Panc1 (cell line): ENCODE results near the gene POLR2F. TPM values are rescaled to one million over a fixed set of nuclear protein-coding genes. Genes with fewer than 3 reads are reported as not detected.
"Not testable (repeated sequence)": the region's sequence is repeated elsewhere in the genome, so short reads cannot be mapped to it uniquely, and the experiment has no call there.

Source experiments
- ATAC-seq: fragments of 200-7000 bp; cut with Tn5 transposase; 2 replicates; pipeline ENCODE4 v1.9.1; 2020; ENCODE audit warnings: mild to moderate bottlenecking, moderate library complexity
- BruUV-seq: library from RNA; stranded (reverse); fragments of 400-500 nt; replicated peaks from 2 replicates; lab custom pipeline; 2021; lab: Mats Ljungman, UMichigan
- CTCF ChIA-PET: fragments of 300-600 bp; sonication (Branson Sonifier 250); formaldehyde crosslinking; loops from one replicate; lab custom pipeline; 2022; ENCODE audit warnings: antibody characterized with exemption; lab: Charles Lee
- POLR2A ChIA-PET: fragments of 300-600 bp; sonication (Branson Sonifier 250); formaldehyde crosslinking; loops from one replicate; lab custom pipeline; 2022; ENCODE audit warnings: antibody characterized with exemption; lab: Charles Lee
- DNase-seq: peaks from one replicate; pipeline ENCODE4 v3.0.0-alpha.2; 2010; ENCODE audit warnings: low read depth, low spot score
- H3K27ac ChIP-seq: 2 replicates; pipeline ENCODE4 v1.5.1; 2011; ENCODE audit warnings: mild to moderate bottlenecking, low read length, inconsistent platforms
- H3K27me3 ChIP-seq: fragments of 200-500 bp; sonication (Bioruptor generic); 2 replicates; pipeline ENCODE4 v1.6.0; 2014; ENCODE audit warnings: low read length, inconsistent platforms; ENCODE audit not compliant: control insufficient read depth, insufficient read depth
- H3K36me3 ChIP-seq: fragments of 200-500 bp; sonication (Bioruptor generic); 2 replicates; pipeline ENCODE4 v1.5.1; 2014; ENCODE audit warnings: inconsistent platforms, mild to moderate bottlenecking, low read length, moderate library complexity; ENCODE audit not compliant: control insufficient read depth, insufficient read depth
- H3K4me1 ChIP-seq: 2 replicates; pipeline ENCODE4 v1.5.1; 2011; ENCODE audit warnings: inconsistent platforms, mild to moderate bottlenecking, low read length, moderate library complexity; ENCODE audit not compliant: control insufficient read depth, insufficient read depth
- H3K4me3 ChIP-seq, 2 experiments: 2 replicates each; pipeline ENCODE4 v1.5.1; 2011 to 2012; ENCODE audit warnings: low read depth in 2 of 2, low read length in 2 of 2, mild to moderate bottlenecking in 2 of 2, inconsistent platforms in 1 of 2, moderate library complexity in 1 of 2
- H3K9me3 ChIP-seq: fragments of 200-500 bp; sonication (Bioruptor generic); 2 replicates; pipeline ENCODE4 v1.5.1; 2014; ENCODE audit warnings: low read depth, mild to moderate bottlenecking, inconsistent platforms, low read length, moderate library complexity; ENCODE audit not compliant: control insufficient read depth, insufficient read depth
- POLR2AphosphoS5 ChIP-seq: IDR thresholded peaks from 2 replicates; pipeline ENCODE4 v1.6.1; 2012; ENCODE audit warnings: mild to moderate bottlenecking, low read depth, low read length, moderate library complexity
- SIN3A ChIP-seq: IDR thresholded peaks from 2 replicates; pipeline ENCODE4 v1.6.1; 2012; ENCODE audit warnings: low read depth, mild to moderate bottlenecking, low read length, moderate library complexity, borderline replicate concordance; ENCODE audit not compliant: insufficient read depth
- TCF7L2 ChIP-seq: IDR thresholded peaks from 2 replicates; pipeline ENCODE4 v1.6.1; 2011; ENCODE audit warnings: mild to moderate bottlenecking, low read depth, low read length, inconsistent platforms
- in situ Hi-C: cut with HindIII; loops from 2 replicates; pipeline ENCODE4 v1.10.0; 2016; ENCODE audit warnings: low sequenced_read_pairs, low pct_unique_long_range_greater_than_20kb
- intact Hi-C: fragments of 100-400 bp; cut with micrococcal nuclease; formaldehyde crosslinking; loops from one replicate; pipeline ENCODE4 v1.10.0; 2022; ENCODE audit not compliant: unreplicated experiment
- total RNA-seq: library from RNA; stranded (reverse); gene quantifications from one replicate; pipeline ENCODE4 v1.2.1, GENCODE V29; 2021; ENCODE audit not compliant: unreplicated experiment
- TF ChIP-seq, protein P1 (sequence below), 2 experiments: IDR thresholded peaks; 2 replicates each; pipeline ENCODE4 v1.6.1; 2011 to 2012; ENCODE audit warnings: low read depth in 2 of 2, control low read depth in 1 of 2, low read length in 1 of 2, mild to moderate bottlenecking in 1 of 2, moderate library complexity in 1 of 2; ENCODE audit not compliant: insufficient read depth in 1 of 2
- TF ChIP-seq, protein P2 (sequence below): fragments of 450-650 bp; IDR thresholded peaks from 2 replicates; pipeline ENCODE4 v1.5.1; 2017; ENCODE audit warnings: mild to moderate bottlenecking

POLR2F gene
- total RNA-seq, 1 experiment from 2014 or later, result 89.7 TPM

DNA sequence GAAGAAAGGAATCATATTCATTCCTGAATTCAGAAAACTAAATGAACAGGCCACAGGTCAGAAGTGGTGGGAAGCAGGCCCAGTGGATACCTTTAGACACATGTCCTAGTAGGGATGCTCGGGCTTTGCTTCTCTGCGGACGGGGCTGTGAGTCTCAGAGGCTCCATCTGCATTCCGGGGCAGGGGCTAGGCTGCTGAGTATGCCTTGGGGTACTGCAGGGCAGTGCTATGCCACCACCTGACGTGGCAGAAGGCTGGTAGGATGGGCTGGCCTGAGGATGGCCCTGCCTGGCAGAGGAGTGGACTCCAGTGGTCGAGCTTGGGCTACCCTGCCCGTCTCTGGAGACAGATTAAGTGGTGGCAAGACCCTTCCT, 9.7 kb upstream of the POLR2F start:
- ATAC-seq (no peak), DNase-seq (no peak)
- H3K27me3 ChIP-seq, result no peaks in the 10 kb centered on the region
- BruUV-seq, result no TSS peak
- no peak overlapping the region for H3K4me3 ChIP-seq
- ChIA-PET CTCF (no interaction called here), POLR2A (no interaction called here)
- H3K9me3 ChIP-seq, result no peaks in the 10 kb centered on the region
- in situ Hi-C loops, result no loop called here
- no peaks in the 10 kb centered on the region for H3K36me3 ChIP-seq
- no peak overlapping the region for H3K27ac ChIP-seq
- H3K4me1 ChIP-seq, result no peaks in the 10 kb centered on the region
- TF ChIP-seq, protein P1, sequence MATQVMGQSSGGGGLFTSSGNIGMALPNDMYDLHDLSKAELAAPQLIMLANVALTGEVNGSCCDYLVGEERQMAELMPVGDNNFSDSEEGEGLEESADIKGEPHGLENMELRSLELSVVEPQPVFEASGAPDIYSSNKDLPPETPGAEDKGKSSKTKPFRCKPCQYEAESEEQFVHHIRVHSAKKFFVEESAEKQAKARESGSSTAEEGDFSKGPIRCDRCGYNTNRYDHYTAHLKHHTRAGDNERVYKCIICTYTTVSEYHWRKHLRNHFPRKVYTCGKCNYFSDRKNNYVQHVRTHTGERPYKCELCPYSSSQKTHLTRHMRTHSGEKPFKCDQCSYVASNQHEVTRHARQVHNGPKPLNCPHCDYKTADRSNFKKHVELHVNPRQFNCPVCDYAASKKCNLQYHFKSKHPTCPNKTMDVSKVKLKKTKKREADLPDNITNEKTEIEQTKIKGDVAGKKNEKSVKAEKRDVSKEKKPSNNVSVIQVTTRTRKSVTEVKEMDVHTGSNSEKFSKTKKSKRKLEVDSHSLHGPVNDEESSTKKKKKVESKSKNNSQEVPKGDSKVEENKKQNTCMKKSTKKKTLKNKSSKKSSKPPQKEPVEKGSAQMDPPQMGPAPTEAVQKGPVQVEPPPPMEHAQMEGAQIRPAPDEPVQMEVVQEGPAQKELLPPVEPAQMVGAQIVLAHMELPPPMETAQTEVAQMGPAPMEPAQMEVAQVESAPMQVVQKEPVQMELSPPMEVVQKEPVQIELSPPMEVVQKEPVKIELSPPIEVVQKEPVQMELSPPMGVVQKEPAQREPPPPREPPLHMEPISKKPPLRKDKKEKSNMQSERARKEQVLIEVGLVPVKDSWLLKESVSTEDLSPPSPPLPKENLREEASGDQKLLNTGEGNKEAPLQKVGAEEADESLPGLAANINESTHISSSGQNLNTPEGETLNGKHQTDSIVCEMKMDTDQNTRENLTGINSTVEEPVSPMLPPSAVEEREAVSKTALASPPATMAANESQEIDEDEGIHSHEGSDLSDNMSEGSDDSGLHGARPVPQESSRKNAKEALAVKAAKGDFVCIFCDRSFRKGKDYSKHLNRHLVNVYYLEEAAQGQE (IDR thresholded peaks at IDR 0.05; ENCODE audit: insufficient read depth in 1 of 2, low read depth in 2 of 2, low read length in 1 of 2), result no peak
- TF ChIP-seq POLR2AphosphoS5, result no peak
- TF ChIP-seq SIN3A, result no peak
- TF ChIP-seq, protein P2, sequence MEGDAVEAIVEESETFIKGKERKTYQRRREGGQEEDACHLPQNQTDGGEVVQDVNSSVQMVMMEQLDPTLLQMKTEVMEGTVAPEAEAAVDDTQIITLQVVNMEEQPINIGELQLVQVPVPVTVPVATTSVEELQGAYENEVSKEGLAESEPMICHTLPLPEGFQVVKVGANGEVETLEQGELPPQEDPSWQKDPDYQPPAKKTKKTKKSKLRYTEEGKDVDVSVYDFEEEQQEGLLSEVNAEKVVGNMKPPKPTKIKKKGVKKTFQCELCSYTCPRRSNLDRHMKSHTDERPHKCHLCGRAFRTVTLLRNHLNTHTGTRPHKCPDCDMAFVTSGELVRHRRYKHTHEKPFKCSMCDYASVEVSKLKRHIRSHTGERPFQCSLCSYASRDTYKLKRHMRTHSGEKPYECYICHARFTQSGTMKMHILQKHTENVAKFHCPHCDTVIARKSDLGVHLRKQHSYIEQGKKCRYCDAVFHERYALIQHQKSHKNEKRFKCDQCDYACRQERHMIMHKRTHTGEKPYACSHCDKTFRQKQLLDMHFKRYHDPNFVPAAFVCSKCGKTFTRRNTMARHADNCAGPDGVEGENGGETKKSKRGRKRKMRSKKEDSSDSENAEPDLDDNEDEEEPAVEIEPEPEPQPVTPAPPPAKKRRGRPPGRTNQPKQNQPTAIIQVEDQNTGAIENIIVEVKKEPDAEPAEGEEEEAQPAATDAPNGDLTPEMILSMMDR, result no peak
- no peak for TF ChIP-seq TCF7L2
- intact Hi-C loops, result no loop called here

DNA sequence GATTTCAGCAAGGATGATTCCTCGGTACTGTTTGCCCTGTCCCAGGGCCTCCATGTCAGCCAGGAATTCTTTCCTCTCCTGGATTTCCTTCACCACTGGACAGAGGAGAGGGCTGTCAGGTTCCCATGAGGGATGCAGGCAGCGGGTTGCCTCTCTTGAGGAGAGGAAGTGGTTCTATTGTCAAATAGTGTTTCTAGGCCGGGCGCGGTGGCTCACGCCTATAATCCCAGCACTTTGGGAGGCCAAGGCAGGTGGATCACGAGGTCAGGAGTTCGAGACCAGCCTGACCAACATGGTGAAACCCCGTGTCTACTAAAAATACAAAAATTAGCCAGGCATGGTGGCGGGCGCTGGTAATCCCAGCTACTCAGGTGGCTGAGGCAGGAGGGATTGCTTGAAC, 9.1 kb upstream of the POLR2F start:
- intact Hi-C loops, CTCF ChIA-PET: not testable (repeated sequence)

DNA sequence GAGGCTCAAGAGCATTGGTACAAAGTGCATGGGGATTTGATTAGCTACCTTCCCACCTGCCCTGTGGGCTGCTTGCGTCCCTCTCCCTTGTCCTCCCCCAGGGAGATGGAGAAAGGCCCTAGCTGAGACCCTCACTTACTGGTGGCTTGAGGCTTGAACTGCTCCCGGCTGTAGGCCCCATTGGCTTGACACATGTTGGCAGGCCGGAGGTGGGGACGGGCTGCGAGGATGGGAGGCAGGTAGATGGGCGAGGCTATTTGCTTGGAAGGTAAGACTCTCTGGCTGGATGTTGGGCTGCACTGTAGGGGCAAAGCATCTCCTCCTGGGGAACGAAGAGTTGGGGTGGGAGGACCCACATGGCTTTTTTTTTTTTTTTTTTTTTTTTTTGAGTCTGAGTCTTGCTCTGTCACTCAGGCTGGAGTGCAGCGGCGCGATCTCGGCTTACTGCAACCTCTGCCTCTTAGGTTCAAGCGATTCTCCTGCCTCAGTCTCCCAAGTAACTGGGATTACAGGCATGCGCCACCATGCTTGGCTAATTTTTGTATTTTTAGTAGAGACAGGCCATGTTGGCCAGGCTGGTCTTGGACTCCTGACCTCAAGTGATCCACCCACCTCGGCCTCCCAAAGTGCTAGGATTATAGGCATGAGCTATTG, 6.2 kb upstream of the POLR2F start:
- H3K27me3 ChIP-seq, H3K36me3 ChIP-seq, H3K9me3 ChIP-seq, H3K27ac ChIP-seq, H3K4me1 ChIP-seq, H3K4me3 ChIP-seq, in situ Hi-C loops, intact Hi-C loops, DNase-seq, ATAC-seq, BruUV-seq, CTCF ChIA-PET: not testable (repeated sequence)
- POLR2A ChIA-PET, result interaction anchor here (0.5 to 0.6 kb wide), 2 partner anchors 799 to 1095 kb away, joined by 4 read pairs; no protein-coding TSS in a partner anchor

More for the DNA sequence above, 9.1 kb upstream of the POLR2F start:
- H3K27me3 ChIP-seq, POLR2A ChIA-PET, BruUV-seq, H3K4me1 ChIP-seq, in situ Hi-C loops, H3K27ac ChIP-seq, H3K4me3 ChIP-seq, H3K9me3 ChIP-seq, DNase-seq, H3K36me3 ChIP-seq, ATAC-seq: not testable (repeated sequence)
